HepG2 (cell line): ENCODE data around the gene DNAAF8. TPM values are rescaled to one million over a fixed set of nuclear protein-coding genes. Genes with fewer than 3 reads are reported as not detected.

Source experiments
- ATAC-seq: fragments of 200-7000 bp; cut with Tn5 transposase; 3 replicates; pipeline ENCODE4 v1.9.1; 2020; ENCODE audit warnings: mild to moderate bottlenecking, moderate library complexity
- BruUV-seq: library from RNA; stranded (reverse); fragments of 400-500 nt; replicated peaks from 2 replicates; lab custom pipeline; 2021; lab: Mats Ljungman, UMichigan
- CTCF ChIA-PET: fragments of 300-600 bp; formaldehyde crosslinking; extraction: SDS; loops from one replicate; lab custom pipeline; 2021; ENCODE audit warnings: low total read pairs, inconsistent platforms, low intra/inter-chr PET ratio; lab: Yijun Ruan, JAX
- POLR2A ChIA-PET: fragments of 350-600 bp; sonication (Branson Sonifier 250); formaldehyde crosslinking; loops from one replicate; lab custom pipeline; 2020; ENCODE audit warnings: antibody characterized with exemption, inconsistent platforms; lab: Yijun Ruan, JAX
- DNase-seq: peaks from one replicate; pipeline ENCODE4 v3.0.0-alpha.2; 2015; ENCODE audit warnings: low spot score
- FAIRE-seq: peaks from 3 replicates; lab custom pipeline; 2011; peaks lifted over from hg19 to GRCh38; lab: Jason Lieb, UNC
- H2AFZ ChIP-seq: one replicate; pipeline ENCODE4 v1.6.1; 2011; ENCODE audit warnings: low read length, inconsistent platforms
- H3K27ac ChIP-seq: fragments of 300-600 bp; 3 replicates; pipeline ENCODE4 v1.8.0; 2011; ENCODE audit warnings: mixed run types, mild to moderate bottlenecking, mixed read lengths, low read length, inconsistent platforms; ENCODE audit not compliant: insufficient read depth; ENCODE audit errors: extremely low read length
- H3K27me3 ChIP-seq, 2 experiments: fragments of 200-600 bp in 1 of 2; 2 replicates in 1 of 2; 3 replicates in 1 of 2; pipeline versions ENCODE4 v1.6.0 to v1.8.0; 2011; ENCODE audit warnings: low read length in 2 of 2, mild to moderate bottlenecking in 2 of 2, moderate library complexity in 2 of 2, inconsistent platforms in 1 of 2; ENCODE audit not compliant: insufficient read depth in 2 of 2, control insufficient read depth in 1 of 2
- H3K36me3 ChIP-seq, 2 experiments: fragments of 200-600 bp in 1 of 2; replicated peaks in 1 of 2; 2 replicates in 1 of 2; 3 replicates in 1 of 2; pipeline versions ENCODE4 v1.5.1 to v1.8.0; 2011; ENCODE audit warnings: low read length in 2 of 2, inconsistent platforms in 1 of 2; ENCODE audit not compliant: insufficient read depth in 2 of 2, control insufficient read depth in 1 of 2
- H3K4me1 ChIP-seq: 2 replicates; pipeline ENCODE4 v1.5.1; 2012; ENCODE audit warnings: low read length, inconsistent platforms; ENCODE audit not compliant: insufficient read depth
- H3K4me2 ChIP-seq: 2 replicates; pipeline ENCODE4 v1.6.0; 2011; ENCODE audit warnings: low read depth, low read length, inconsistent platforms
- H3K4me3 ChIP-seq, 3 experiments: fragments of 200-600 bp in 1 of 3; sonication (generic), shearing (Covaris generic) in 1 of 3; replicated peaks in 1 of 3; 2 replicates each; pipeline ENCODE4 v1.5.1; 2011 to 2016; ENCODE audit warnings: low read length in 3 of 3, inconsistent platforms in 2 of 3, low read depth in 2 of 3, mild to moderate bottlenecking in 2 of 3, control low read depth in 1 of 3, mixed read lengths in 1 of 3; ENCODE audit not compliant: insufficient read depth in 1 of 3
- H3K79me2 ChIP-seq: one replicate; pipeline ENCODE4 v1.6.1; 2011; ENCODE audit warnings: low read length, inconsistent platforms; ENCODE audit not compliant: insufficient read depth
- H3K9ac ChIP-seq: 2 replicates; pipeline ENCODE4 v1.6.0; 2011; ENCODE audit warnings: mild to moderate bottlenecking, low read depth, low read length, inconsistent platforms; ENCODE audit not compliant: insufficient read depth
- H3K9me3 ChIP-seq: 2 replicates; pipeline ENCODE4 v1.5.1; 2012; ENCODE audit warnings: mild to moderate bottlenecking, low read length
- H4K20me1 ChIP-seq: 2 replicates; pipeline ENCODE4 v1.6.0; 2011; ENCODE audit warnings: inconsistent platforms, mild to moderate bottlenecking, low read length, moderate library complexity; ENCODE audit not compliant: insufficient read depth
- AGO2 ChIP-seq: fragments of 200-400 bp; formaldehyde crosslinking; optimal IDR thresholded peaks from 2 replicates; pipeline ENCODE3; 2017; ENCODE audit warnings: mild to moderate bottlenecking, low read depth, low read length, moderate library complexity
- ATF7-NPFF ChIP-seq: sonication (generic); formaldehyde crosslinking; IDR thresholded peaks from 2 replicates; pipeline ENCODE4 v1.8.1; 2023; ENCODE audit warnings: mild to moderate bottlenecking, low read depth, missing genetic modification reagents, moderate library complexity
- CBX2 ChIP-seq, 2 experiments: fragments of 200-600 bp in 1 of 2; sonication (generic); formaldehyde crosslinking in 1 of 2; IDR thresholded peaks; 2 replicates each; pipeline versions ENCODE4 v1.7.0 to v1.8.1; 2018 to 2022; ENCODE audit warnings: low read depth in 2 of 2, low read length in 1 of 2, mild to moderate bottlenecking in 1 of 2, missing genetic modification reagents in 1 of 2
- CEBPG ChIP-seq: IDR thresholded peaks from 2 replicates; pipeline ENCODE4 v1.6.1; 2016
- HOXA7 ChIP-seq: sonication (generic); formaldehyde crosslinking; IDR thresholded peaks from 2 replicates; pipeline ENCODE4 v1.8.1; 2022; ENCODE audit warnings: mild to moderate bottlenecking, missing genetic modification reagents, moderate library complexity
- KDM2A ChIP-seq: sonication (generic); formaldehyde crosslinking; IDR thresholded peaks from 2 replicates; pipeline ENCODE4 v1.4.0; 2020; ENCODE audit warnings: low read depth, missing genetic modification reagents, borderline replicate concordance
- KLF6 ChIP-seq: IDR thresholded peaks from 2 replicates; pipeline ENCODE4 v1.8.0; 2016; ENCODE audit warnings: missing biosample characterization, missing genetic modification reagents
- MED8 ChIP-seq: sonication (generic); formaldehyde crosslinking; IDR thresholded peaks from 2 replicates; pipeline ENCODE4 v1.8.1; 2023; ENCODE audit warnings: mild to moderate bottlenecking, missing genetic modification reagents; ENCODE audit not compliant: insufficient replicate concordance
- MIXL1 ChIP-seq: IDR thresholded peaks from 2 replicates; pipeline ENCODE4 v1.6.1; 2016
- NONO ChIP-seq, 2 experiments: fragments of 450-650 bp in 1 of 2; sonication (generic) in 1 of 2; formaldehyde crosslinking in 1 of 2; IDR thresholded peaks in 1 of 2; conservative IDR thresholded peaks in 1 of 2; 2 replicates each; pipeline versions ENCODE4 v1.6.1 to v1.8.0; 2017 to 2022; ENCODE audit warnings: mild to moderate bottlenecking in 1 of 2, missing genetic modification reagents in 1 of 2, moderate library complexity in 1 of 2
- RBM39 ChIP-seq: fragments of 200-400 bp; formaldehyde crosslinking; IDR thresholded peaks from one replicate; pipeline ENCODE4 v1.6.1; 2018; ENCODE audit warnings: antibody characterized with exemption, mild to moderate bottlenecking, low read depth, low read length; ENCODE audit not compliant: poor library complexity, severe bottlenecking
- RFX5 ChIP-seq: IDR thresholded peaks from 2 replicates; pipeline ENCODE4 v1.6.1; 2011; ENCODE audit warnings: low read depth, low read length, improper control_type of control experiment
- SMAD1 ChIP-seq: sonication (generic); formaldehyde crosslinking; IDR thresholded peaks from 2 replicates; pipeline ENCODE4 v1.4.0; 2020; ENCODE audit warnings: missing genetic modification reagents, low read depth, mild to moderate bottlenecking, borderline replicate concordance
- STAG1 ChIP-seq: sonication (generic); formaldehyde crosslinking; IDR thresholded peaks from 2 replicates; pipeline ENCODE4 v1.4.0; 2020; ENCODE audit warnings: missing genetic modification reagents
- ZNF841 ChIP-seq: sonication (generic); formaldehyde crosslinking; IDR thresholded peaks from 2 replicates; pipeline ENCODE4 v1.8.1; 2023; ENCODE audit warnings: missing genetic modification reagents, borderline replicate concordance
- WGBS: methylation state at CpG from one replicate; pipeline ENCODE4 v1.1.6; 2017; ENCODE audit warnings: low lambda C conversion rate; 5-methylcytosine and 5-hydroxymethylcytosine counted together
- in situ Hi-C: cut with HindIII; loops from 2 replicates; pipeline ENCODE4 v1.10.0; 2017; ENCODE audit warnings: low pct_unique_long_range_greater_than_20kb; ENCODE audit not compliant: extremely low pct_ligation_motif_present
- intact Hi-C: fragments of 100-400 bp; cut with micrococcal nuclease; formaldehyde crosslinking; loops from one replicate; pipeline ENCODE4 v1.10.0; 2022; ENCODE audit not compliant: unreplicated experiment
- polyA plus RNA-seq, 8 experiments: library from polyadenylated mRNA; depleted of rRNA in 3 of 8; stranded (reverse) in 7 of 8; unstranded in 1 of 8; fragments of >200 nt; fragmentation: Illumina TruSeq in 4 of 8; extraction: Trizol in 4 of 8; gene quantifications; 2 replicates each; pipeline versions ENCODE4 v1.2.1 to v1.2.3, GENCODE V29; 2011 to 2016; ENCODE audit warnings: low read depth in 4 of 8, missing spikeins in 1 of 8, mixed read lengths in 1 of 8; ENCODE audit not compliant: insufficient read depth in 1 of 8
- total RNA-seq, 5 experiments: library from RNA; depleted of rRNA; stranded (reverse); fragments of >200 nt; fragmentation: Illumina TruSeq; extraction: Trizol; gene quantifications; 2 replicates each; pipeline ENCODE4 v1.2.3, GENCODE V29; 2016; ENCODE audit warnings: low read depth in 1 of 5
- TF ChIP-seq, protein P1 (sequence below): sonication (generic); formaldehyde crosslinking; conservative IDR thresholded peaks from 2 replicates; pipeline ENCODE4 v1.4.0; 2020; ENCODE audit warnings: missing genetic modification reagents
- TF ChIP-seq, protein P2 (sequence below): sonication (generic); IDR thresholded peaks from 2 replicates; pipeline ENCODE4 v1.6.1; 2016; ENCODE audit warnings: low read depth, borderline replicate concordance
- TF ChIP-seq, protein P3 (sequence below): sonication (generic); formaldehyde crosslinking; IDR thresholded peaks from 2 replicates; pipeline ENCODE4 v1.8.0; 2022; ENCODE audit warnings: mild to moderate bottlenecking, missing genetic modification reagents, moderate library complexity
- TF ChIP-seq, protein P4 (sequence below): sonication (generic); formaldehyde crosslinking; IDR thresholded peaks from 2 replicates; pipeline ENCODE4 v1.5.0; 2020; ENCODE audit warnings: mild to moderate bottlenecking, missing genetic modification reagents, moderate library complexity

Gene DNAAF8
- total and polyA plus RNA-seq, 2 of the 13 experiments (the other 11 are each of a cell fraction or from before 2014, with no cell fraction given) = 0.44 TPM; not detected in 1

DNA sequence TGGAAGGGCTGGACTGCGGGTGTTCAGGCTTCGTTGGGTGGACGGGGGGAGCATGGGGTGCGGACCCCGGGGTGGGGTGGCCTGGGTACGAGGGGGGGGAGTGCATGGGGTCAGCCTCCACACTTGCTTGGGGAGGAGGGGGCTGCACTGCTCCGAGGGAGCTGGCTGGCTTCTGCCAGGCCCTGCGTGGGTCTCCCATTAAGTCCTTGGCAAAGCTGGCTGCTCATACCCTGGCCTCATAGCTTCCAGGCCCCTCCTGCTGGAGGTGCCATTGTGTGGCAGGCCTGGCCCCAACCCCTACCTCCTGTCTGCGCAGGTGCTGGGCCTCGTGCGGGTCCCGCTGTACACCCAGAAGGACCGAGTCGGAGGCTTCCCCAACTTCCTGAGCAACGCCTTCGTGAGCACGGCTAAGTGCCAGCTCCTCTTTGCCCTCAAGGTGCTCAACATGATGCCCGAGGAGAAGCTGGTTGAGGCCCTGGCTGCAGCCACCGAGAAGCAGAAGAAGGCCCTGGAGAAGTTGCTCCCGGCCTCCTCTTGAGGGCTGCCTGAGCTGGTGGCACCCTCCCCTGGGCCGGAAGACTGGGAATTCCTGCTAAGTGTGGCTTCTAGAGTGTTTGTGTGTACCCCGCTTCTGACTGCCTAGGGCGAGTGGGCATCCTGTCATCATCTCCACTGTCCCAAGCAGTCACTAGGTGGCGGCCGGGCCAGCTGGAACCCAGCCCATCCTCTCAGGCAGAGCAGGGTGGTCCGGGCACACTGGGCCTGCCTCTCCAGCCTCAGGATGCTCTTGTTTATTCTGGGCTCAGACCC lies 39.5 kb upstream of the DNAAF8 start:
- CTCF ChIA-PET = no interaction called here
- Histone ChIP-seq H3K4me3 (peak overlapping the region; percentile 73 to 96 (median 80); a peak in 5 of 6 replicates), H3K4me1 (peaks cover 38% of the 10 kb centered on the region), H3K36me3 (peaks cover 15 to 34% of the 10 kb centered on the region in 2 experiments), H3K27me3 (no peaks in the 10 kb centered on the region), H3K79me2 (peaks cover 3% of the 10 kb centered on the region), H3K4me2 (peak overlapping the region; percentile 79), H3K9ac (no peak overlapping the region; the same call in 1 of the 2 replicates), H3K27ac (no peak overlapping the region), H3K9me3 (no peaks in the 10 kb centered on the region), H4K20me1 (no peaks in the 10 kb centered on the region), H2AFZ (no peak overlapping the region)
- BruUV-seq = TSS peak; percentile 39
- ATAC-seq = no peak
- in situ Hi-C loops = no loop called here
- intact Hi-C loops = no loop called here
- POLR2A ChIA-PET = interaction anchor here (0.8 to 2.1 kb wide), 6 partner anchors 7 to 263 kb away, joined by 3 to 8 read pairs (median 6); partner anchors contain the start of genes ANKS3, DNAAF8 and SEC14L5
- DNase-seq = no peak
- FAIRE-seq = no peak
- WGBS = 70% methylated on average over 16 of the region's 26 CpGs
- no peak for TF ChIP-seq CEBPG (CRISPR knock-in tag)
- TF ChIP-seq MED8 (CRISPR knock-in tag) = no peak
- TF ChIP-seq, protein P1, sequence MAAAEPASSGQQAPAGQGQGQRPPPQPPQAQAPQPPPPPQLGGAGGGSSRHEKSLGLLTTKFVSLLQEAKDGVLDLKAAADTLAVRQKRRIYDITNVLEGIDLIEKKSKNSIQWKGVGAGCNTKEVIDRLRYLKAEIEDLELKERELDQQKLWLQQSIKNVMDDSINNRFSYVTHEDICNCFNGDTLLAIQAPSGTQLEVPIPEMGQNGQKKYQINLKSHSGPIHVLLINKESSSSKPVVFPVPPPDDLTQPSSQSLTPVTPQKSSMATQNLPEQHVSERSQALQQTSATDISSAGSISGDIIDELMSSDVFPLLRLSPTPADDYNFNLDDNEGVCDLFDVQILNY (CRISPR knock-in tag) = no peak
- TF ChIP-seq, protein P2, sequence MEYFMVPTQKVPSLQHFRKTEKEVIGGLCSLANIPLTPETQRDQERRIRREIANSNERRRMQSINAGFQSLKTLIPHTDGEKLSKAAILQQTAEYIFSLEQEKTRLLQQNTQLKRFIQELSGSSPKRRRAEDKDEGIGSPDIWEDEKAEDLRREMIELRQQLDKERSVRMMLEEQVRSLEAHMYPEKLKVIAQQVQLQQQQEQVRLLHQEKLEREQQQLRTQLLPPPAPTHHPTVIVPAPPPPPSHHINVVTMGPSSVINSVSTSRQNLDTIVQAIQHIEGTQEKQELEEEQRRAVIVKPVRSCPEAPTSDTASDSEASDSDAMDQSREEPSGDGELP = peak; percentile 26; the same call in 1 of the 2 replicates
- TF ChIP-seq MIXL1 (CRISPR knock-in tag) = no peak
- TF ChIP-seq NONO (IDR thresholded peaks at IDR 0.05) = no peak
- TF ChIP-seq NONO (CRISPR knock-in tag; conservative IDR thresholded peaks at IDR 0.05) = peak; percentile 57
- no peak for TF ChIP-seq KLF6 (CRISPR knock-in tag)
- TF ChIP-seq RBM39 = no peak
- TF ChIP-seq RFX5 = no peak
- TF ChIP-seq CBX2 (IDR thresholded peaks at IDR 0.05; ENCODE audit: low read depth, low read length) = no peak
- no peak for TF ChIP-seq CBX2 (CRISPR knock-in tag; IDR thresholded peaks at IDR 0.05; ENCODE audit: low read depth)
- TF ChIP-seq ZNF841 (CRISPR knock-in tag) = 0 out of 2 replicates have a peak, but pooled peaks have one; percentile 28
- peak; percentile 53; the same call in 1 of the 2 replicates for TF ChIP-seq KDM2A (CRISPR knock-in tag)
- TF ChIP-seq STAG1 (CRISPR knock-in tag) = peak; percentile 20; the same call in 1 of the 2 replicates
- no peak for TF ChIP-seq ATF7-NPFF
- TF ChIP-seq SMAD1 (CRISPR knock-in tag) = no peak
- TF ChIP-seq, protein P3, sequence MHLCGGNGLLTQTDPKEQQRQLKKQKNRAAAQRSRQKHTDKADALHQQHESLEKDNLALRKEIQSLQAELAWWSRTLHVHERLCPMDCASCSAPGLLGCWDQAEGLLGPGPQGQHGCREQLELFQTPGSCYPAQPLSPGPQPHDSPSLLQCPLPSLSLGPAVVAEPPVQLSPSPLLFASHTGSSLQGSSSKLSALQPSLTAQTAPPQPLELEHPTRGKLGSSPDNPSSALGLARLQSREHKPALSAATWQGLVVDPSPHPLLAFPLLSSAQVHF (CRISPR knock-in tag) = 0 out of 2 replicates have a peak, but pooled peaks have one; percentile 49
- 0 out of 2 replicates have a peak, but pooled peaks have one; percentile 55 for TF ChIP-seq HOXA7
- TF ChIP-seq, protein P4, sequence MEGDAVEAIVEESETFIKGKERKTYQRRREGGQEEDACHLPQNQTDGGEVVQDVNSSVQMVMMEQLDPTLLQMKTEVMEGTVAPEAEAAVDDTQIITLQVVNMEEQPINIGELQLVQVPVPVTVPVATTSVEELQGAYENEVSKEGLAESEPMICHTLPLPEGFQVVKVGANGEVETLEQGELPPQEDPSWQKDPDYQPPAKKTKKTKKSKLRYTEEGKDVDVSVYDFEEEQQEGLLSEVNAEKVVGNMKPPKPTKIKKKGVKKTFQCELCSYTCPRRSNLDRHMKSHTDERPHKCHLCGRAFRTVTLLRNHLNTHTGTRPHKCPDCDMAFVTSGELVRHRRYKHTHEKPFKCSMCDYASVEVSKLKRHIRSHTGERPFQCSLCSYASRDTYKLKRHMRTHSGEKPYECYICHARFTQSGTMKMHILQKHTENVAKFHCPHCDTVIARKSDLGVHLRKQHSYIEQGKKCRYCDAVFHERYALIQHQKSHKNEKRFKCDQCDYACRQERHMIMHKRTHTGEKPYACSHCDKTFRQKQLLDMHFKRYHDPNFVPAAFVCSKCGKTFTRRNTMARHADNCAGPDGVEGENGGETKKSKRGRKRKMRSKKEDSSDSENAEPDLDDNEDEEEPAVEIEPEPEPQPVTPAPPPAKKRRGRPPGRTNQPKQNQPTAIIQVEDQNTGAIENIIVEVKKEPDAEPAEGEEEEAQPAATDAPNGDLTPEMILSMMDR (CRISPR knock-in tag) = peak; percentile 37
- TF ChIP-seq AGO2 = peak; percentile 65
